DND-41 (cell line): Measurements from ENCODE around the gene C1orf21.

ENCODE experiments used
- ATAC-seq: fragments of 200-7000 bp; cut with Tn5 transposase; 3 replicates; pipeline ENCODE4 v1.9.1; 2021; ENCODE audit warnings: low read depth; ENCODE audit not compliant: insufficient read depth
- DNase-seq: peaks from one replicate; pipeline ENCODE4 v3.0.0-alpha.2; 2020
- H2AFZ ChIP-seq: 2 replicates; pipeline ENCODE4 v1.6.0; 2012; ENCODE audit warnings: low read depth, low read length
- H3K27ac ChIP-seq: 2 replicates; pipeline ENCODE4 v1.5.1; 2012; ENCODE audit warnings: low read length, inconsistent platforms
- H3K27me3 ChIP-seq: fragments of 200-600 bp; sonication (generic); 2 replicates; pipeline ENCODE4 v1.6.0; 2012; ENCODE audit warnings: low read length, mild to moderate bottlenecking, inconsistent platforms; ENCODE audit not compliant: insufficient read depth, poor library complexity
- H3K36me3 ChIP-seq: 2 replicates; pipeline ENCODE4 v1.5.1; 2012; ENCODE audit warnings: low read length, inconsistent platforms; ENCODE audit not compliant: insufficient read depth
- H3K4me1 ChIP-seq: 2 replicates; pipeline ENCODE4 v1.5.1; 2012; ENCODE audit warnings: mild to moderate bottlenecking, low read length; ENCODE audit not compliant: insufficient read depth
- H3K4me2 ChIP-seq: 2 replicates; pipeline ENCODE4 v1.6.0; 2012; ENCODE audit warnings: mild to moderate bottlenecking, moderate library complexity, low read length, inconsistent platforms; ENCODE audit not compliant: insufficient read depth
- H3K4me3 ChIP-seq, 2 experiments: fragments of 200-600 bp in 1 of 2; shearing (Covaris generic) in 1 of 2; 2 replicates each; pipeline ENCODE4 v1.5.1; 2012 to 2016; ENCODE audit warnings: inconsistent platforms in 2 of 2, low read length in 2 of 2, mild to moderate bottlenecking in 2 of 2, low read depth in 1 of 2, moderate library complexity in 1 of 2
- H3K79me2 ChIP-seq: 2 replicates; pipeline ENCODE4 v1.6.0; 2012; ENCODE audit warnings: low read length, inconsistent platforms; ENCODE audit not compliant: insufficient read depth
- H3K9ac ChIP-seq: 2 replicates; pipeline ENCODE4 v1.6.0; 2012; ENCODE audit warnings: low read depth, mild to moderate bottlenecking, inconsistent platforms, low read length, moderate library complexity
- H3K9me3 ChIP-seq: 2 replicates; pipeline ENCODE4 v1.5.1; 2012; ENCODE audit warnings: low read length, moderate library complexity, mild to moderate bottlenecking, inconsistent platforms; ENCODE audit not compliant: insufficient read depth, severe bottlenecking
- H4K20me1 ChIP-seq: 2 replicates; pipeline ENCODE4 v1.6.0; 2012; ENCODE audit warnings: low read length; ENCODE audit not compliant: insufficient read depth
- EZH2 ChIP-seq: IDR thresholded peaks from 3 replicates; pipeline ENCODE4 v1.6.1; 2012; ENCODE audit warnings: borderline replicate concordance, low read depth, mild to moderate bottlenecking, moderate library complexity, low read length, inconsistent platforms; ENCODE audit not compliant: severe bottlenecking
- TF ChIP-seq, protein P1 (sequence below): IDR thresholded peaks from 2 replicates; pipeline ENCODE4 v1.5.1; 2012; ENCODE audit warnings: borderline replicate concordance, low read length, moderate library complexity, mild to moderate bottlenecking; ENCODE audit not compliant: poor library complexity, severe bottlenecking; ENCODE audit errors: extremely low read depth

Gene C1orf21

DNA sequence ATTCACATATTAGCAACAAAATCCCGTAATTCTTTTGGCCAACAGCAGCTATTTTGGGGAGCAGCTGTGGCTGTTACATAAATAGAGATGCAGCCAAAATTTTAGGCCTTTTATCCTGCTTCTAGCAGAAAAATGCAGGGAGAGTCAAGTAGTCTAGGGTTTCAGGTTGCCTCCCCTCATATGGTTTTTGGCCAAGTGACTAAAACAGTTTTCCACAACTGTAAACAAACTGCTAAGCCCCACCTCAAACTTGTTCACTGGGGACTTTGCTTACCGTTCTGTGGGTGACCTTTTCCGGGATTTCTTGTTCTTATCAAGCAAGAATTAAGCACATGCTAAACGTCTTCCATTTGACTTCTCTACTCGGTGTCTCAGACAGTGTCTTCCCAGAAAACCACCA is 234.4 kb downstream of the C1orf21 start:
- H3K36me3 ChIP-seq: no peaks in the 10 kb centered on the region
- no peaks in the 10 kb centered on the region for H4K20me1 ChIP-seq
- H2AFZ ChIP-seq: no peak overlapping the region
- no peak overlapping the region for H3K4me3 ChIP-seq
- no peaks in the 10 kb centered on the region for H3K27me3 ChIP-seq
- no peaks in the 10 kb centered on the region for H3K79me2 ChIP-seq
- no peaks in the 10 kb centered on the region for H3K4me1 ChIP-seq
- DNase-seq (no peak), ATAC-seq (no peak)
- no peaks in the 10 kb centered on the region for H3K9me3 ChIP-seq
- H3K4me2 ChIP-seq: no peak overlapping the region
- no peak overlapping the region for H3K9ac ChIP-seq
- TF ChIP-seq, protein P1, sequence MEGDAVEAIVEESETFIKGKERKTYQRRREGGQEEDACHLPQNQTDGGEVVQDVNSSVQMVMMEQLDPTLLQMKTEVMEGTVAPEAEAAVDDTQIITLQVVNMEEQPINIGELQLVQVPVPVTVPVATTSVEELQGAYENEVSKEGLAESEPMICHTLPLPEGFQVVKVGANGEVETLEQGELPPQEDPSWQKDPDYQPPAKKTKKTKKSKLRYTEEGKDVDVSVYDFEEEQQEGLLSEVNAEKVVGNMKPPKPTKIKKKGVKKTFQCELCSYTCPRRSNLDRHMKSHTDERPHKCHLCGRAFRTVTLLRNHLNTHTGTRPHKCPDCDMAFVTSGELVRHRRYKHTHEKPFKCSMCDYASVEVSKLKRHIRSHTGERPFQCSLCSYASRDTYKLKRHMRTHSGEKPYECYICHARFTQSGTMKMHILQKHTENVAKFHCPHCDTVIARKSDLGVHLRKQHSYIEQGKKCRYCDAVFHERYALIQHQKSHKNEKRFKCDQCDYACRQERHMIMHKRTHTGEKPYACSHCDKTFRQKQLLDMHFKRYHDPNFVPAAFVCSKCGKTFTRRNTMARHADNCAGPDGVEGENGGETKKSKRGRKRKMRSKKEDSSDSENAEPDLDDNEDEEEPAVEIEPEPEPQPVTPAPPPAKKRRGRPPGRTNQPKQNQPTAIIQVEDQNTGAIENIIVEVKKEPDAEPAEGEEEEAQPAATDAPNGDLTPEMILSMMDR: no peak
- TF ChIP-seq EZH2: no peak
- no peak overlapping the region for H3K27ac ChIP-seq

DNA sequence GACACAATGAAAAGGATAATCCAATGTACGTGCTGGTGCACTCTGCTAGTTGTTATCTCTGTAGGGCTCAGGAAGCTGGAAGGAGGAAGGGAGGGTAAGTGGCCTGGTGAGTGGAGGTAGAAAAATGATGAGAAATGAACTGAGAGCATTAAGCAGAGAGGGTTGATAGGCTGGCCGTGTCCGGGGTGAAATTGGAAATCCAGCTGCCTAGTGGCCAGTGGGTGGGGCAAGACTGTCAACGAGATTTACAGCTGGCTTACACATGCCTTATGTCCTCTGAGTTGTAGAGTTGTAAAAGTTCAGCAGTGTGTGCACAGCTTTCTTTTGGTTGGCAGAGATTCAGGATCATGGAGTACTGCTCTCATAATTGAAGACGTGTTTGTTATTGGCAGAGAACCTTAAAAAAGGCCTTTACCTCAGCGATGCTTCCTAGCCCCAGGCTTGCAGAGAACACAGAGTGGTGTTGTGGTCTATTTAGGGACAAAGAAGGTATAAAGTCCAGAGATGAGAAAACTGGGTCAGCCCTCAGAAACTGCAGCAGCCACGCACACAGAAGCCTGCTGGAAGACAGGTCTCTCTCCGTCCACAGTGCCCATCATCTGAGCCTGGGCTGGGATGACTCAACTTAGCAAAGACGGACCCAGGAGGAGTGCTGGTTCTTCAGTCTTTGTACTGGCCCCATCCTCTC is 235.5 kb downstream of the C1orf21 start:
- H3K4me3 ChIP-seq: no peak overlapping the region
- no peaks in the 10 kb centered on the region for H3K4me1 ChIP-seq
- no peaks in the 10 kb centered on the region for H3K36me3 ChIP-seq
- TF ChIP-seq, protein P1: no peak
- no peak for TF ChIP-seq EZH2
- no peak overlapping the region for H3K4me2 ChIP-seq
- no peak overlapping the region for H2AFZ ChIP-seq
- H3K27me3 ChIP-seq: no peaks in the 10 kb centered on the region
- no peaks in the 10 kb centered on the region for H3K79me2 ChIP-seq
- H3K9ac ChIP-seq: no peak overlapping the region
- no peaks in the 10 kb centered on the region for H3K9me3 ChIP-seq
- ATAC-seq (no peak), DNase-seq (no peak)
- H4K20me1 ChIP-seq: no peaks in the 10 kb centered on the region
- no peak overlapping the region for H3K27ac ChIP-seq

DNA sequence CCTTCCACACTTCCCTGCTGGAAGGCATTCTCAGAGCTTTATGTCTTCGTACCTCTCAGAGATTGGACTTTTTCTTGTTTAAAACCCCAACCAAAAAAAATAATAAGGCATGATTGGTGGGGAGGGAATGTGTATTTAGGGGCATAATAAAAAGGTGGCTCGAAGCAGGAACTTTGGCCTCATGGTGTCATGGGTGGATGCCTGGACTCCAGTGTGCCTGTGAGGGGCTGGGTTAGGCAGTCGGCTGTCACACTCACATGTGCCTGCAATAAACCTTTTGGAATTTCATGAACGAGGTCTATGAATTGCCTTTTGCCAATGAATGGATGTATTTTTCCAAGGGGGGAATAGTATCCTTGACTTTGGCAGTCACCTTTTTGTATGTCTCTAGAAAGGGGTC is 236.6 kb downstream of the C1orf21 start:
- Histone ChIP-seq H3K79me2 (no peaks in the 10 kb centered on the region), H3K9ac (no peak overlapping the region), H4K20me1 (no peaks in the 10 kb centered on the region), H3K4me1 (no peaks in the 10 kb centered on the region), H3K4me3 (no peak overlapping the region), H3K9me3 (no peaks in the 10 kb centered on the region), H3K4me2 (no peak overlapping the region), H3K27ac (no peak overlapping the region), H3K27me3 (no peaks in the 10 kb centered on the region), H3K36me3 (no peaks in the 10 kb centered on the region), H2AFZ (no peak overlapping the region)
- ATAC-seq: no peak
- TF ChIP-seq, protein P1: no peak
- TF ChIP-seq EZH2: no peak
- no peak for DNase-seq

DNA sequence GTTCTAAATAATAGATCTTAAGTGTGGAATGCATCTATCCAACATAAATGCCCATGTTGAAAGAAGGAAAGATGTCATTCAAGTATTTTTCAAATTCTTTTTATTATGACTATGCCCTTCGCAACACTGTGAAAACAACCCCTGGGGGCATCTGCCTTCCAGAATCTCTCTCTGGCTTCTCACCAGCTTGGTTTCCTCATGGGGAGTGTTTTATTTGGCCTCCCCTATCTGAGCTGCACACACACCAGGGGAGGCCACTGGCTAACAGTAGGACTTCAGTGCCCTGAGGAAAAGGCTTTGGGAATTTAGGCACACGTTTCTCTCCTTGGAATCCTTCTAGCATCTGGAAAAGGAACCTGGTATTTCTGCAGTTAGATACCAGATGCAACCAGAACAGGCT is 237.2 kb downstream of the C1orf21 start:
- no peaks in the 10 kb centered on the region for H3K36me3 ChIP-seq

More for the DNA sequence above, 237.2 kb downstream of the C1orf21 start:
- Histone ChIP-seq H3K79me2 (no peaks in the 10 kb centered on the region), H3K4me3 (no peak overlapping the region), H3K9me3 (no peaks in the 10 kb centered on the region), H3K9ac (no peak overlapping the region), H3K4me1 (no peaks in the 10 kb centered on the region), H4K20me1 (no peaks in the 10 kb centered on the region), H2AFZ (no peak overlapping the region), H3K4me2 (no peak overlapping the region), H3K27ac (no peak overlapping the region), H3K27me3 (no peaks in the 10 kb centered on the region)
- TF ChIP-seq, protein P1: no peak
- no peak for TF ChIP-seq EZH2
- ATAC-seq: no peak
- no peak for DNase-seq
